Forelimb muscle (tissue), 1 donor: ENCODE data around the gene FBXL22. TPM values are rescaled to one million over a fixed set of nuclear protein-coding genes. Genes with fewer than 3 reads are reported as not detected.

Experiments
- DNase-seq: peaks from one replicate; pipeline ENCODE4 v3.0.0-alpha.2; 2013; ENCODE audit warnings: low read depth
- polyA plus RNA-seq: library from polyadenylated mRNA; unstranded; fragments of 120-200 nt; gene quantifications from one replicate; pipeline ENCODE4 v1.2.1, GENCODE V29; 2013; ENCODE audit not compliant: insufficient read length

The FBXL22 gene, protein sequence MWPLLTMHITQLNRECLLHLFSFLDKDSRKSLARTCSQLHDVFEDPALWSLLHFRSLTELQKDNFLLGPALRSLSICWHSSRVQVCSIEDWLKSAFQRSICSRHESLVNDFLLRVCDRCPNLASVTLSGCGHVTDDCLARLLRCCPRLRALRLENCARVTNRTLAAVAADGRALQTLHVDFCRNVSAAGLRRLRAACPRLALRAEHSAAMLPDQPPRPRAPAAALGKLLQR
- 33.6 TPM for polyA plus RNA-seq

DNA sequence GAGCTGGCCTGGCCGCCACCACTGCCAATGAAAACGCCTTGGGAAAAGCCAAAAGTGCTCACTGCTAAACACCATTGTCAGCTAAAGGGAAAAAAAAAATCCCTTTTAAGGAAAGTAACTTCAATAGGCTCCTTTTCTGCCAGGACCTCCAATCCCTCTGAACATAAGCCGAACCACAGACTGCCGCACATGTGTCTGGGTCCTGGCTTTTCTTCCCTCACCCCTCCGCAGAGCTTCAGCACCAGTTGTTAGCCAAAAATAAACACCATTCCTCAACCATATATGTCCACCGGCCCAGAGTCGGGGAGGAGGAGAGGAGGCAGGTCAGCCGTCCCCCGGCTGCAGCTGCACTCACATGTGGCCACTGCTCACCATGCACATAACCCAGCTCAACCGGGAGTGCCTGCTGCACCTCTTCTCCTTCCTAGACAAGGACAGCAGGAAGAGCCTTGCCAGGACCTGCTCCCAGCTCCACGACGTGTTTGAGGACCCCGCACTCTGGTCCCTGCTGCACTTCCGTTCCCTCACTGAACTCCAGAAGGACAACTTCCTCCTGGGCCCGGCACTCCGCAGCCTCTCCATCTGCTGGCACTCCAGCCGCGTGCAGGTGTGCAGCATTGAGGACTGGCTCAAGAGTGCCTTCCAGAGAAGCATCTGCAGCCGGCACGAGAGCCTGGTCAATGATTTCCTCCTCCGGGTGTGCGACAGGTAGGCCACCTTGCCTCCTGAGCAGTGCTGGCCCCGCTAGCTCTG is at the start of gene FBXL22:
Gene FBXL22 (plus strand): TSS at position 350 of the 753 bp plus-strand sequence. CDS start 6 bp downstream, at position 356.
- no peak for DNase-seq

DNA sequence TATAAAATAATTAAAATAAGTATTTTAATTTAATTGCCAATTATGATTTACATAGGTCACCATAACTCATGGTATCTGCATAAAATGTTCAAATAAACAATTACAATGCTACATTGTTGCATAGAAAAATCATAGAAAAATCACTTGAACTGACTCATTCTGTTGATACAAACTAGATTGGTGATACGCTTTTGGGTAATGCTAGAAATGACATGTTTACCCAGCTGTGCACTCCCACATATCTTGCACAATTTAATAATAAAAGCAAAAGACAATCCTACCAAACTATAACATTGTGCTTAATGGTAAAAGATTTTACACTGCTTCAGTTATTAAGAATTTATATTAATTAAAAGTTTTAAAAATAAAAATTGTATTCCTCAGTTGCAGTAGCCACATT is 45.8 kb upstream of the FBXL22 start:
- no peak for DNase-seq

DNA sequence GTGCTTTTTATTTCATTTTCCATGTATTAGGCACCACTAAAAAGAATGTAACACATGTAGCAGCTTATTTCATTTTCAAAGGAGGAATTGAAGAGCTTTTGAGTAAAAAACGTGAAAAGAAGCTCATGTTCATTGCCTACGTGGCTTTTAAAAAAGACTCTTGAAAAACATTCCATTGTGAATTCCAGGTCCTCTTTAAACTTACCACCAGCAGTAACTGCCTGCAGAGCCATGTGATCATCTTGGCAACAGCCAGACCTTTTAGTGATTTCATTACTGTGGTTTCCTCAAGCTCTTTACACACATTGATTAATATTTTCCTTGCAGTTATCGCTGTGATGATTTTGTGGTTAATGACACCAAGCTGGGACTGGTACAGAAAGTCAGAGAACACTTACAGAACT is 43.8 kb upstream of the FBXL22 start:
- no peak for DNase-seq

DNA sequence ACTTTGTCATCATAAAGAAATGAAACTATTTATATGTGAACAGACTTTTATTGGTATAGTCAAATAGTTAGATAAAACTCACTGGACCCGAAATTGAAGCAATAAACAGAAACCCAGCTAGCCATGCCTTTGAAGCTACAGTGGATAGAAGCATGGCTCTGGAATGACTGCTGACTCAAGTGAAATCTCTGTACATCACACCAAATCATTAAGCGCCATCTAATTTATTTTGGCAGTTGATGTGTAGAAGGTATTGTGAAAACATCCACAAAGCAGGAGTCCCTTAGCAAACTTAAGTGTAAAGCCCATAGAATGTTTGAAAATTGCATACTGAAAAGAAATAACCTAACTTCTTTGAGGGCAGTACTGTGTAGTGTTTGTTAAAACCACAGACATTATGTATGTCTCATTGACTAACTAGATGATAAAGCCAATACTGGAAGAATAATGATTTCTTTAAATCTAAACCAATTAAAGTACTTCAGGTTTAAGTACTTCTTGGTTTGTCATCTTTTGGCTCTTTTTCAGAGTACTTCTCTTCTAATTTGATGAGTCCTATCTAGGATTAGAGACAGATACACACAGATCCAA is 42.8 kb upstream of the FBXL22 start:
- DNase-seq: no peak

DNA sequence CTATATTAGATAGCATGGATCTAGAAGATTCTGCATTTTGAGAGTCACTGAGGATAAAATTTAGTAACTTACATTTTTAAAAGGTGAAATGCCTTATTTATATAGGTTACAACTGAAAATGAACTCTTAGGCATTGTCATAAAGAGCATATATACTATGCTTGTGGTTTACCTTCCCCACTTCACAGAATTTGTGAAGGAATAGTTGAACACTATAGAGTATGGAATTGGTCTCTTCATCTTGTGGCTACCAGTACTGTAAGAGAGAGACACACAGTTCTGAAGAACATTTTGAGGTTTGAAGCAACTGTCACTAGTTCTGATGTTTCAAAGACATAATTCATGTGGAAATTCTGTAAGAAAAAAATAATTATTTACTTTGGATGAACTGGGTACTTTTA is 41.7 kb upstream of the FBXL22 start:
- DNase-seq: no peak

DNA sequence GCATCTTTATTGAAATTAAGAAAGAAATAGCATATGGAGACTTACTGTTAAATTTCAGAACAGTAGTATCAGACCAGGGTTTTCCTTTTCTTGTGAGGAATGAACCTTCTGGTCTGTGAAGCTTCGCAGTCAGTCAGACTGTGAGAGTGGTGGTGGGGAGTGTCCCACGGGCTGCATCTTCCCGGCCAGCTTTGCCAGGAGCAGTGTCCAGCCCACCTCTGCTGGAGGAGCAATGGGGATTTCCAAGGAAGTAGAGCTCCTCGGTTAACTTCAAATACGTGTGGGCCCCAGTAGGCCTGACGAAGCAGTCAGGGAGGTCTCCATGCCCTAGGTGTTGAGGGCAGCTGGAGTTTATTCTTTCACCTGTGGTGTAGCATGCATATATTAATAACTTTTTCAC is 40.9 kb upstream of the FBXL22 start:
- no peak for DNase-seq

DNA sequence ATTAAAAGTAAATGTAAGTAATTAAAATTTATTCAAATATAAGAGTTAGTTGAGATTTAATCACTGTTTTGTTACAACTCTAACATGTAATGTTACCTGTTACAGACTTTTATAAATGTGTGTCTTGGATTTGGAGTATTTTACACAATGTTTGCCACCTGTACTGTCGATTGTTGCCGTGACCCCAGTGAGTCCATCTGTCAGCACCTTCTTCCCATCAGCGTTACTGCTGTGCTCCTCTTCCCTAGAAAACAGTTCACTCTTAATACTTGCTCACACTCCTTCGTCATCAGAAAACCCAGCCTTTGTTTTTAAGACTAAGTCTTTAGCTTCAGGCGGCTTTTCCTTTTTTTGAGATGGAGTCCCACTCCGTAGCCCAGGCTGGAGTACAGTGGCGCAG is 40.5 kb upstream of the FBXL22 start:
- DNase-seq: no peak

DNA sequence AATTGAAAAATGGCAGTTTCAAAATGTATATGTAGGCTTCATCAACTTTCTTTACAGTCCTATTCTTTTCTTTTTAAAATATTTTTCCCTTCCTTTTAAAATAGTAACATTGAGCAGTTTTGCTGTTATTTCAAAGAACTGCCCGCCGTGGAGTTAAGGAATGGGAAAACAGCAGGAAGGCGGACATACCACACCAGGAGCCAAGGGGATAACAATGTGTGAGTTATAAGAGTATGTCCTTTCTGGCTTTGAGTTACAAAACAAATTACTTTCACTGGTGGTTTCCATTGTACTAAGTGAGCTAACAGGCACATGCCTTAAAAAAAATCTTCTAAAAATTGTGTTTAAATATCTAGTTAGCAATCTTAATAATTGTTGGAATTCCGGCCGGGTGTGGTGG is 37.4 kb upstream of the FBXL22 start:
- no peak for DNase-seq

DNA sequence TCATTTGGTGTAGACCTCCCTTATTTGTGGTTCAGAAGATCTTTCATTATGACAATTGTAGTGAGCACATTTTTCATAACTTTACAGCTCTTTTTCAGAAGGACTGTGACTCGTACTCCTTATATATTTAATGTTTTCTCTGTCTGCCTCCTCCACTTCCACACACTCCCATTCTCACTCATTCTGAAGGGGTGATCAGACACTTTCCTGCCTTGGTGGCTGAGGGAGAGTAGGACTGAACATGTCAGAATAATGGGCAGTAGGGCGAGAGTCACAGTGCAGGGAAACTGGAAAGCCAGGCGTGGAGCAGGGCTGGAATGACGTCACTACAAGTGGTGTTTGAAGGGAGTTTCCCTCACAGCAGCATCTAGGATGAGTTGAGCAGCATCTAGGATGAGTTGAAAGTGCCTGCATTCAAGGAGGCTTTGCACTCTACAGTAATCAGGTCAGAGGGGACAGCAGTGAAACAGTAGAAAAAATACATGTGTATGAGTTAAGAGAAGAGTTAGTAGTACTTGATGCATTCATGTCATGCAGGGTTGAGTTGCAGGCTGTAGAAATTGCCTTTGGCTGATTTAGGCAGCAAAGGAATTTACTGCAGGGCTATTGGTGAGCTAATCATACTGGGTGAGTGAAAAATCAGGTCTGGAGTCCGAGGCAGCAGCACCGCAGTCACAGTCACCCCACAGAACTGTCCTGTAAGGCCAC is 36.3 kb upstream of the FBXL22 start:
- DNase-seq: no peak

DNA sequence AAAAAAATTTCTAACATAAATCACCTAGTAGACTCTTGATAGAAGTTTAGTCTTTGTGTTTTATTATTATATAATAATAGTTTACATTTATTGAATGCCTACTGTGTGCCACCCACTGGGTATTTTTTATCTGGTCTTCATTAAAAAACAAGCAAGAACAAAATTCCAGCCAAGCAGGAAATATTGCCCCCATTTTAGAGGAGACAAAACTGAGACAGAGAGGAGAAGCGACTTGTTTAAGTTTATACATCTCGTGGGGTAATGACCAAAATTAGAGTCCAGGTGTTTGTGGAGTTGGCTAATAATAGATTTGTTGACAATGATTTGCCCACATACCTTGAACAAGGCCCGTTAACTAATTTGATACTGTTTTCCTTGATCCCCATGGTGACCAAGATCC is 33.1 kb upstream of the FBXL22 start:
- no peak for DNase-seq

DNA sequence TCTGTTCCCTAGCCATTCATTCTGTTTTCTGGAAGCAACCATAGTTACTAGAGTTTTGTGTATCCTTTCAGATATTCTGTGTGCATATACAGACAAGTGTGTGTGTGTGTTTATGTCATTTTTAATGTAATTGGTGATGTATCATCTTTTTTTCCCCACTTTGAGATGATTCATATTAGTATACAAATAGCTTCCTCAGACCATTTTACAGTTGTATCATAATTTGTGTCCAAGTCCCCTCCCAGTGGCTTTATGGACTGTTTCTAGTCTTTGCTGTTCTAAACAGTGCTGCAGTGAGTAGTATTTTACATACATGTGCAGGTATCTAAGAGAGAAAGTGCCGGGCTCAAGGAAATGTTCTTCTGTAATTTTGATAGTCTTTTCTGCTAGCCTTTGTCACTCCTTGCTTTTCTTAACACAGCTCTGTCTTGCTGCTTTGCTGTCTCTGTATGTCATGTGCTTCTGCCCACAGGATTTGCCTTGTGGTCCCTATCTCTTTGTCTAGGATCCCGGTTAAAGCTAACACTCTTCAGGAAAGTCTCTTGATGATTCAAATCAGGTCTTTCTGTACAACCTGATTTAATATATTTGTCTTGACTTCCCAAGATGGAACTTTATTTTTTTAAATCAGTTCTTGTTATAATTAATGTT is 31.5 kb upstream of the FBXL22 start:
- DNase-seq: no peak

DNA sequence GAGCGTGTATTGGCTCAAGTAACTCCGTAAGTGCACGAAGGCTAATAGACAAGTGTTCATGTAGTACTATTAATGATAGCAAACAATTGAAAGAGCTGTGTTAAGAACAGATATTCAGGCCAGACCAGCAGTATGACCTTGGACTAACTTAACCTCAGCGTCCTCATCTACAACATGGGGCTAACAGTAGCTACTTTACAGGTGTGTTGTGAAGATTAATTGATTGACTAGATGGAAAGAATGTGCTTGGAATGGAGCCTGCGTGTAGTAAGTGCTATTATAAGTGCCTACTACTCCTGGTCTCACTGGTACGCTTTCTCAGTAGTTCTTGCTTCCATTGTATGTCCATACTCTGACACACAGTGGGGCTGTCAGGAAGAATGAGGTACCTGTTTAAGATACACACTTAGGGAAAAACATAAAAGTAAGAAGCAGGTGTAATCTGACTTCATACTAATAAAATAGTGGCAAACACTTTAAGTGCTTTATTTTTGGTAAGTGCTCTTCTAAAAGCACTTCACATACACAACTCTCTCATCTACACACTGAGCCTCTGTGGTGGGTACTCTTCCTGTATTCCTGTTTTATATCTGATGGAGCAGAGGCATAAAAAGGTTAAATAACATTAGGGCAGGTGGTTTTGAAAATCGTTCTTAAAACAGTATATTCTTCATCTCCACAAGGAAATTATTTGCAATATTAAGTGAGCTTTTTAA is 24.3 kb upstream of the FBXL22 start:
- DNase-seq: no peak

DNA sequence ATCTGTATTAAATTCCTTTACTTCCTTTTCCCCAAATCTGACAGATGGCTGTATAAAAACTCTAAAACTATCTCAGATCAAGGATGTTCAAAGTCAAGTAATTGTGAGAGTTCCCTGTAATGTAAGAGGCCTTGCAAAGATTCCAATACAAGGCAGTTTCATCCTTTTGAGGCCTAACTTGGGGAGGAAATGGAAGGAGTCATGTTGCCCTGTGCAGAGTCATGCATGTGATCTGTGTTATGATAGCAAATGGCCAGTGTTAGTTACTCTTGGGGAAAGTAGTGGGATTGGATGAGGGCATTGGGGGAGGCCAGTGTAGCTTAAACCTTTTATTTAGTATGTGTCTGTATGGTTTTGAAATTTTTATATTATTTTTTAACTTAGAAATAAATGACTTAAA is 23.7 kb upstream of the FBXL22 start:
- no peak for DNase-seq

DNA sequence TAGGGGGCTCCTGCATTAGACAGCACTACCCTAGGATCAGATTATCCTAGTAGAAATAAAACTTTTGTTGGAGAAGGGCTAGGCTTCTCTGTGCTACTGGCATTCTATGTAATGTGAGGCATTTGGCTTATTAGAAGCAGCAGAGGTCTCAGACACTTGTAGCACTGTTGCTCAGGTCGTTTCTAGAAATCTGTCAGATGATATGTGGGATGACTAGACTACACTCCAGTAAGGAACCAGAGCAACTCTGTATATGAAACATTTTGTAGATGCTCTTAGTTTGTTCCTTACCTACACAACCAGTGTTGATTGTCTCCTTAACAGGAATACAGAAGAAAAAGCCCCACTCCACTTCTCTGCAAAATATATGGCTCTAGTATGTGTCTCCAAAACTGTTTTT is 21.9 kb upstream of the FBXL22 start:
- DNase-seq: no peak

DNA sequence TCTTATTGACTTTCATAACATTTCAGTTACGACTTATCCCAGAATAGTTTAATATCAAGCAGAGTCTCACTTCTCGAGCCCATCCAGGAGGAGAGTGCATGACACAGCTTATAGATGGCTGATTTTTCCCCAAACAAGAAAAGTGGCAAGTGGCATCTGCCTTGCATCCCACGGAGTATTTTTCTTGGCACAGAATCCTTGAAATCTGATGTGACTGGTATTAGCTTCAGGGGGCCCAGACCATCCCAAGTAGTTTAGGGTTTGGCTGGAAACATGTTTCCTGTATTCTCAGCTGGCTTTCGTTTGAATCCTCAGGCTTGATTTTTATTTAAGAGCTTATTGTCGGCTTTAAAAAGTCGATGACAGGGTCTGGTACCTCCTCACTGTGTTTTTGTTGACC is 20.7 kb upstream of the FBXL22 start:
- no peak for DNase-seq

DNA sequence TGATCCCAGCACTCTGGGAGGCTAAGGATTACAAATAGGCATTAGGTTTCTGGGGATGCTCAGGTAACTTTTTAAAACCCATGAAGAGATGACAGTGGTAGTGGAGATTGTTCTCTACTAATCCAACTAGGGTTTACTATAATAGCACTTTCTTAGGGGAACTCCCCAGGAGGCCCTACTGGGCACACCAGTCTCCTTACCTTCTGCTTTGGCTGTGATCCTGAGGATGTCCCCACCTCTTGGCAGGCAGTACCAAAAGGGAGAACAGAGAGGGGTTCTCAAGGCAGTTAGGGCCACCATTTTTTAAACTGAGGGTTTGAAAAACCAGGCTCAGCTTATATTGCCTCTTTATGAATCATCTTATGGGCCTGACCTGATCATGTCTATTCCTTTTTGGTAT is 15.0 kb upstream of the FBXL22 start:
- DNase-seq: no peak

DNA sequence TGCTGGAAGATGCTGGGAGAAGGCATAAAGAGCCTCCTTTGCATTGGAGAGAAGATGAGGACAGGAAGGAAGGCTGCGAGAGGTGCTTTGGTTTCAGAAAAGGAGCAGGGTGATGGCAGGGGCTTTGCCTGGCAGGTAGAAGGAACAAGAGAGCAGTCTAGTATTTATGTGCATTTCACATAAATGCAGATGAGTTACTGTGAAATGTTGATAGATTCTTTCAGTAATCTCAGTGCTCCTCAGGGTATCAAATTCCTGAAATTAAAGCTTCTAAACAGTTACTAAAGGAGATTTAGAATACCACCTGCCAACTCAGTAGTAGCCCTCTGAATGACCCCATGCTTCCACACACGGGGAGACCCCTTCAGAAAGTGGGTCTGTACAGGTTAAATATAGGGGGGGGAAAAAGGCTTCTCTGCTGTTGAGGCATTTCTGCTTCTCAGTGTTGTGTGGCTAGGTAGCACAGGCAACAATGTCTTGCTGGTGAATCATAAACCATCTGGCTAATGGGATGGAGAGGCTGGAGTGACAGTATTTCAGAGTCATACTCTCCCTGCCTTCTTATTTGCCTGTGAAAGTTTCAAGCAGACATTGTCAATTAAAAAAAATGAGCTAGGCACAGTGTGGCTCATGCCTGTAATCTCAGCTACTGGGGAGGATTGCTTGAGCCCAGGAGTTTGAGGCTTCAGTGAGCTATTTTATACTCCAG is 14.3 kb upstream of the FBXL22 start:
- no peak for DNase-seq

DNA sequence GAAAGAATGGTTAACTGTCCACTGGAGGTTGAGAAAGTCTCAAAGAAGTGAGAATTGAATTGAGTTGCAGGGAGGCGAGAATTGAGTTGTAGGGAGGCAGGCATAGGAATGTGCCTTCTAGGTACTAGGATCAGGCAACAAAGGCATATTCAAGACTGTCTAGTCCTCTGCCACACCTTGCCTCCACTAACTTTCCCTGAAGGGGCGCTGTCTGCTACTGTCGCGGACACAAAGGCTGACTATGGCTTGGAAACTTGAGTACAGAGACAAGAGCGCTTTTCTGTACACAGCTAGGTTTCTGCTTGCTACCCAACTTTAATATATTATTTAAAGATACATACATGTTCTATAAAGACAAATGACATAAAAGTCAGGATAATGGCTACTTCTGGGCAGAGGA is 10.4 kb upstream of the FBXL22 start:
- no peak for DNase-seq

DNA sequence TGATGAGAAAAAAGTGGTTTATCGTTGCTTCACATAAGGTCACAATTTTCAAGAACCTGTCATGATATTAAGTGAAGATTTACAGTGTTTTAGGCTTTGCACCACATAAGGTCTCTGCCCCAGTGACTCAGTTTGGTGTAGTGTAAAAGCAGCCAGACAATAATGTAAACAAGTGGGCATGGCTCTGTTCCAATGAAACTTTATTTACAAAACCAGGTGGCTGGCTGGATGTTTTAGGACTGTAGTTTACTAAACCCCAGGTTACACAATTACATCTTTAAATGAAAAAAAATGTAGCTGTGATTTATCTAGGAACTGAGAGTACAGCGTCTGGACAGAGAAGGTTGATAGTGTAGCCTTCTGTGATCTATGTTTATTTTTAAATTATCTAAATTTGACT is 9.7 kb upstream of the FBXL22 start:
- no peak for DNase-seq

DNA sequence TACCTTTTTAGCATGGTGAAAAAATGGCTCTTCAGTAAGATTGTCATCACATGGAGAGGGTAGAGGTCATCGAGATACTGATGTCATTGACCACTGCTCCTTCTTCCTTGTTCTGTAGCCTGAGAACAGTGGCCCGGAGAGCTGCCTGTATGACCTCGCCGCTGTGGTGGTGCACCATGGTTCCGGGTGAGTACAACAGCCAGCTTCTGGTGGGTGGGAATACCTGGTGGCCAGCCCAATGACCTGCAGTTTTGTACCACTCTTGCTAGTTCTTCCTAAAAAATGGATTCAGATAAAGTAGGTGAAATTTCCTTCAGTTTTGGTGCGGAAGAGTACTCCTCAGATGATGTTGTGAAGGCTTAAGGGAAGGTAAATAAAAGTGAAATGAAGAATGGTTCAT is 8.4 kb upstream of the FBXL22 start:
- no peak for DNase-seq
